NCI-H1105 (cell line): ENCODE measurements around the gene FAM53C.
"Not testable (repeated sequence)": the region's sequence is repeated elsewhere in the genome, so short reads cannot be mapped to it uniquely, and the experiment has no call there.

Experiments used
- DNase-seq: peaks from one replicate; lab custom pipeline; 2025; lab: John Stamatoyannopoulos, UW

FAM53C gene

DNA sequence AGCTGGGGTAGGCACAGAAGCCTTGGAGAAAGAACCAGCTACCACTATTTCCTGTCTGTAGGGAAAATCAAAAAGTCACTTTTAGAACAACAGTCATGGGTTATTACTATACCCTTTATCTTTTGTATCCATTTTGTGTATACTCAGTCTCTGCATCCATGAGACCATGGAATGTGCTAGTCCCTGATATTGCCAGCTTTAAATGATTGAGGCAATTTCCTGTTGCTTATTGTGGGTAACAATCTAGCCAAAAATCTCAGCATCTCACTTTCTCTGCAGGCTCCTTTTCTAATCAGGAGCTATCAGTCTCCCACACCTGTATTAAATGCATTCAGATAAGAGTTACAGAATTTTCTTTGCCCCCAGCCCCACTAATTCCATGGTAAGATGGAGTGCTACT lies 13.5 kb downstream of the FAM53C start:
- no peak for DNase-seq

DNA sequence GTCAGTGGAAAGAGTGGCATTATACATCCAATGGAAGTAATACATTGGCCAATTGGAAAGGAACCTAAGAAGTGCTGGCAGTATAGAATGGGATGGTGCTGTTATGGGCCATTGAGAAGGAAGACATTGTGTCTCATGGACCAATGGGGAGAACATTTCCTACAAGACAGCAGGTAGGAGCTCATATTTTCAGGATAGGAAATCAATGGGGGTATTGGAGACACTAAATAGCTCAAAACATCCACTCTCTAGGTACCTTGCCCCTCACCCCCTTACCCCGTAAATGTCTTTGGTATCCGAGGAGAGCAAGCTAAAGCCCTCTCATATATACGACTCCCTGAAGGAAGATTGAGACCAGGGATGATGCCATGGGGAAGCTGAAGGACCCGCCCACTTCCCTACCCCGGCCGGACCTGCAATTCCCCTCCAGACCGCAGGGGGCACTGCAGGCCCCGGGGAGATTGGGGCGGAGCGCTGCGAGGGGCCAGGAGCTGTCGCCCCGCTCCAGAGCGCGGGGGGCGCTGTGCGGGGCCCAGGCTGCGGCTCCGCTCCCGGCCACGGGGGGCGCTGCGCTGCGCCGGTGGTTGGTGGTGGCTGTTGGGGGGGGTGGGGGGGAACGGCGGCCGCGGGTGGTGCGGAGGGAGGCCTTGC lies 14.1 kb downstream of the FAM53C start, which contains the start of gene KDM3B:
Gene KDM3B (plus strand): TSS at position 615 of the 651 bp plus-strand sequence. CDS start 111 bp downstream, outside the sequence.
- peak; percentile 44 for DNase-seq

DNA sequence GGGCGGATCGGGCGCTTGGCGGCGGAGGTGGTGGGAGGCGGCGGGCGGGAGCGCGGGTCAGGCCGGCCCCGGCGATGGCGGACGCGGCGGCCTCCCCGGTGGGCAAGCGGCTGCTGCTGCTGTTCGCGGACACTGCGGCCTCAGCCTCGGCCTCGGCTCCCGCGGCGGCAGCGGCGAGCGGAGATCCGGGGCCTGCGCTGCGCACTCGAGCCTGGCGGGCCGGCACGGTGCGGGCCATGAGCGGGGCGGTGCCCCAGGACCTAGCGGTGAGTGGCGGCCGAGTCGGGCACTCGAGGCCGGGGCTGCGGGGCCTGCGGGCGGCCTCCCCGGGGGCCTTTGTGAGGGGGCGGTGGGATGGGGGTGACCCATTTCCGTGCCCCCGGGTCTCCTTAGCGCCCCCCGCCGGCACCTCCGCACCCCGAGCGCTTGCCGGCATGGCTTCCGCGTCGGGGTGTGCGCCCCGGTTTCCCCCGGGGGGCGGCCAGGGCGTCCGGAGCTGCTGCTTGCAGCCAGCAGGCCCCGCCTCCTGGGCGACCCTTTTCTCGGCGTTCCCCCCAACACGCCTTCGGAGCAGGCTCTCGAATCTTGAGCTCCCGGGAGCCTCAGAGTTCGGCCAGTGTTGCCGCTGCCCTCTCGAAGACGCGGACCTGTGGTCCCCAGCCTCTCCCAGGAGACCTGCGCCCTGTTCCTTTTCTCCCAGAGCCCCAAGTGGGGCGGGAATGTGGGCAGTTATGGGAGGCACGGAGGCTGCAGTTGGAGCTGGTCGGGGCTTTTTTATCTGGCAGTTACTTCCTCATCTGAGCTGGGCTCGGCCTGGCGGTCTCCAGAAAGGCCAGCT lies 14.9 kb downstream of the FAM53C start:
- DNase-seq = peak; percentile 3

DNA sequence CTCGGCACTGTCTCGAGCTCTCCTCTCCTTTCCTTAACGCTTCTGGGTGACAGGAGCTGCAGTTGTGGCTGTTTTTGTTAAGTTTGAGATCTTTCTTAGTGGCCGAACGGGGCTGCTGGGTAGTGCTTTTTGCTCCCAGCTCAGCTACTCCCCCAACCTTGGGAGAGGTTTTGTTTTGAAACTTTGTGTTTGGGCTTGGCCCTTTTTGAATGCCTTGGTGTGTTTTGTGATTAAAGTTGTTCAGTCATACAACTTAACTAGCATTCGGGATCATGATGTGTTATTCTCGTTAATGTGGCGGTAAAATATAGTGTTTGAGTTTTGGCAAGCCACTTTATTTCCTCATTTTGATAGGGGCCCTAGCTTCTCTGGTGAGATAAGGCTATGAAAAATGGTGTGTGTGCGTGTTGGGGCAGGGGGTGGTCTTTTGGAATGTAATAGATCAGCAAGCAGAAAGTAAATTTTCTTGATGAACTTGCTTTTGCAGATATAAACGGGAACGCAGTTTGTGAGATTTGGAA lies 15.6 kb downstream of the FAM53C start:
- no peak for DNase-seq

DNA sequence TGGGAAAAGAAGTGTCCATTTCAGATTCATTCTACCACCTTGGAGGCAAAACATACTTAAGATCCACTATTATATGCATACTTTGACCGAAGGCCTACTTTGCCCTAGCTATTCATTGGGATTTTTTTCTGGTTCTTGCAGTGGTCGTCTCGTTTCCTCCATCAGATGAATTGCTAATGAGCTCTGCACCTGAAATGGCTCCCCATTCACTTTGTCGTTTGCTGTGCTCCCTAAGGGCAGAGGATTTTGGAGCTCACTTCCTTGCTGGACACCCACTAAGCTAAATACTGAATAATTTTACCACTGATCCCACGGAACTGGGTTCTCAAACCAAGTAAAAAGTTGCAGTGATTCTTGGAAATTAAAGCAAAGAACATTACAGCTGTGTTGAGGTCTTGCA lies 16.3 kb downstream of the FAM53C start:
- DNase-seq = no peak

DNA sequence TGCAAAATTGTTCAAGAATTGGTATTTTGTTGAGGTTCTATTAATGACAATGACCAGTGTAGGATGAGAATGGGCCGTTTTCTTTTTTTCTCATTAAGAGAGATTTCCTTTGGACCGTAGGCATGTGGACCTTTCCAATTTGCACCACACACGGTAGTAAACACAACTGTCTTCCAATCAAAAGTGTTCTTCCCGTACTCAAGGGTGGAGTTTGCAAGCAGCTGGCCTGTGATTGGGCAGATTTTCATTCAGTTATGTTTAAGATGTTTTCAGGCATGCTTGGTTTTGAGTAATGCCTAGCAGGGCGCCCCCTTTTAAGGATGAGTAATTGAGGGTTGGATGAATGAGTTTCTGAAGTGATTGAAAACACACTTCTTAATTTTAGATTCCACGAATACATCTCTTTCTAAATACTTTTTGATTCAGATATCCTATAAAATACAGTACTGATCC lies 16.9 kb downstream of the FAM53C start:
- DNase-seq = no peak

DNA sequence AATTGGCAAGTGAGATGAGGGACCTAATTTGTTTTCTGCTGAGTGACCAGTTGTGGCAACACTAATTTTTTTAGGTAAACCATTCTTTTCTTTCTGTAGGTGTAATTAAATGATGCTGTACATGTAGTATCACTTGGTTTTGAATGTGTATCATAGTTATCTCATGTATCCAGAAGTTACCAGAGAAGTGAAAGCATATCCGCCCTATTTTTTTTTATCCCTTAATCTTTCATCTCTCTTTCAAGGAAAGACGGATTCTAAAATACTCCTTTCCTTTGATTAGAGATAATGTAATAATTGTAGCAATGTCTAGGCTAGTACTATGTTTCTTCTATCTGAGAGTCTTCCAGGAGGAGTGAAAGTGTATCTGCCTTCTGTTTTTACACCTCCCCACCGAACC lies 21.6 kb downstream of the FAM53C start:
- no peak for DNase-seq

DNA sequence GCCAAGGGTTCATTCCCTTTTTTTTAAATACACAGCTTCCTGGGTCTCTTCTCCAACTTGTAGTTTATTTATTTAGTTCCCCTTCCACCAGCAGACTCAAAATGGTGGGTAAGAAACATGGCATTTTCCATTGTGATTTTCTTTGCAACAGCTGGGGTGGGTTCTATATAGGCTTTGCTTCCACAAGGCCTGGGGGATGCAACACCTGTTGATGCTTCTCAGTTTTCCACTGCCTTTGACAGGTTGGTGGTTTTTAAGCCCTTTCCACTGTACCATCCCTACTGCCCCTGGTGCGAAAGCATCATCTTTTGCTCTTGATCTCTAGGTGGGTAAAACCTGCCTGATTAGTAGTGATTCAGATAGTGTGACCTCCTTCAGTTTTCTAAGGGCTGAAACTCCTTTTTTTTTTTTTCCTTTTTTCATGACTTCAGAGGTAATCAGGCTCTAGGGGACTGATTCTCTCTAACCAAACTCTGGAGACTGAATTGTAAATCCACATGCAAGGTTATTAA lies 22.9 kb downstream of the FAM53C start:
- DNase-seq = no peak

DNA sequence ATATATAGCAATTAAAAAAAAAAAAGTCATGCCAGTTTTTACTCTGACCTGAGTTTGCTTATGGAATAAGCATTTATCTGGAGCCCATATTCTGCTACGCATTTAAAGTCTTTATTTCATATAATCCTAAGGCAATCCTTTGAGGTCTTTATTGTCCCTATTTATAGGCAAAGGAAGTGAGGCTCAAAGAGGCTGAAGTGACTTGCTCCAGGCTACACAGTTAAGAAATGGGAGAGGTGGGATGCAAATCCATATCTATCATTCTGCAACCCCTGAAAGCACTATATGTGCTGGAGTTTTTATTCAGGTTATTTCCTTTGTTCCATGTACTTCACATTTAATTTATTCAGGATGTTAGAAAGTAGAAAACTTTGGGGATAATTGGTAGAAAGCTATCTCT lies 26.5 kb downstream of the FAM53C start:
- no peak for DNase-seq

DNA sequence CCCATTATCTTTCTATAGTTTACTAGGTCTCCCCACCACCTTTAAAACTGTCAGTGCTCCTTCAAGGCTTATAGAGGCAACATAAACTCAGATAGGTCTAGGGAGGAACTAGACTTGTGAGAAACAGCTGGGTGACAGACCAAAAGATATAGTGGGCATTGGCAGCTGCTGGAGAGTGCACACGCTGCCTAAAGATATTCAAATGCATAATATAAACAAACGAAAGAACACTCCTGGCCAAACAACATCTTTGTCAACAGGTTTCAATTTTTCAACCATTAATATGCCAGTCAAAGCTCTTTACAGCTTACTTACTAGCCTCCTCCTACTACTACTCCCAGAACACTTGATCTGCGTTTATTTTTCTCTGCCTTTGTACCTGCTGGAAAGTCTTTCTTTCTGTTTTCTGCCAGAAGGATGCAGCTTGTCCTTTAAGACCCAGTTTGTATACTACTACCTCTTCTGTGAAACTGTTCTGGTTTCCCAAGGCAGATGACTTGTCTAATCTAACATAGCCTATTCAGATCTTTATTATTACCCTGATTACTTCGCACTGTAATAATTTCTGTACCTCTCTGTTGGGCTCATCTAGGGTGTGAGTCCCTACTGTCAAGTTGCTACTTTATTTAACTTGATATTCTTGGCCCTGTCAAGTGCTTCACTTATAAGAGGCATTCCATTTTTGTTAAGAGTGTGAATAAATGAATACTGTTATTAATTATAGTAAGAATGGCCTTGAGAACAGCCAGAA lies 28.7 kb downstream of the FAM53C start:
- no peak for DNase-seq

DNA sequence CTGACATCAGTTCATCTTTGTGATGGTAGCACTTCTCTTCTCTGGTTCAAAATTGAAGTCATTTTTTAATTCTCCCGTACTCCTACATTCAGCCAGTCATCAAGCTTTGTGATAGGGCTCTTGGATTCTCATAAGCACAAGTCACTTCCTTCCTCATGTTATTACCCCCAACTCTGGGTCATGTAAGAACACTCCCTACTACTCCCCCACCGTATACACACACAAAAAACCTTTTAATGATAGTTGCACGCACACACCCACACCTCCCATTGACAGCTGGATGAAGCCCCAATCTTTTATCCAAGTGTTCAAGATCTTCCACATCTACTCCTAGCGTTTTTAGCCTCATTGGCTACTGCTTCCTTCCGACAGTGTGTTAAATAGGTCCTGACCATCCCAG lies 31.2 kb downstream of the FAM53C start:
- no peak for DNase-seq

DNA sequence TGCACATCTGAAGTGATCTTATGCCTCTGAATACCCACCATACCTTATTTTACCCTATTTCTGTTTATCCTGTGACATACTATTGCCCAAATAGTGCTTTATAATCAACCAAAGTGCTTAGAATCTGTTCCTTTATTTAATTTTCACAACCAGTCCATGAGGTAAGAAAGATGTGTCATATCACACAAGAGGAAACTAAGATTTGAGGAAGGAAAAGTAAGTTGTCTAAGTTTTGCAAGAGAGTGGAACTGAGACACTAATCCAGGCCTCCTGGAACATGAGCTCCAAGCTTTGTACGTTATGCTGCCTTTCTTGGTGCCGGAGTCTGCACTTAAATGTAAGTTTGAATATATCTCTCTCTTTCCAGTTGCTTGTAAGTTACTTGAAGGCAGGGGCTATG lies 31.6 kb downstream of the FAM53C start:
- no peak for DNase-seq

DNA sequence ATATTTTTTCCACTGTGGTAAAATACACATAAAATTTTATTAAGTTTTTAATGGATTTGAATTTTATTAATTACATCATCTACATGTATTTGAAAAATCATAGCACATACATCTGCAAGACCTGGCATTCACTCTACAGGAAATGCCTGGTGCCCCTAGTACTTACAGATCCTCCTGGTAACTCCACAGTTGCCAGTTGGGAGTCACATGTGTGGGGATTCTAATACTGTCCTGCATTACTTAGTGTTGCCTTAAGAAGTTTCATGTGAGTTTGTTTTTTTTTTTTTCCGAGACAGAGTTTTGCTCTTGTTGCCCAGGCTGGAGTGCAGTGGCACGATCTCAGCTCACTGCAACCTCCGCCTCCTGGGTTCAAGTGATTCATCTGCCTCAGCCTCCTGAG lies 32.5 kb downstream of the FAM53C start:
- no peak for DNase-seq

DNA sequence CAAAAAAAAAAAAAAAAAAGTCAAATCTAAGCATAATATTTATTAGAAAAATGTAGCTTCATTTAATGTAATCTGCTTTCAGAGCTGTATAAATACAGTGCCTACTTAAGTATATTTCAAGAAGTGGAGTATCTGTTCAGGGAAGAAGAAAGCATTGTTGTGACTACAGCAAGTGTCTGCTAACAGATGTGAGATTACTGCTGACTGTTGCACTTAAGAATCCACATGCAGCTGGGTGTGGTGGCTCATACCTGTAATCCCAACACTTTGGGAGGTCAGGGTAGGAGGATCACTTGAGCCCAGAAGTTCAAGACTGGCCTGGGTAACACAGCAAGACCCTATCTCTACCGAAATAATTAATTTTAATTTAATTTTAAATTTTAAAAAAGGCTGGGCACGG lies 33.4 kb downstream of the FAM53C start:
- DNase-seq = no peak

DNA sequence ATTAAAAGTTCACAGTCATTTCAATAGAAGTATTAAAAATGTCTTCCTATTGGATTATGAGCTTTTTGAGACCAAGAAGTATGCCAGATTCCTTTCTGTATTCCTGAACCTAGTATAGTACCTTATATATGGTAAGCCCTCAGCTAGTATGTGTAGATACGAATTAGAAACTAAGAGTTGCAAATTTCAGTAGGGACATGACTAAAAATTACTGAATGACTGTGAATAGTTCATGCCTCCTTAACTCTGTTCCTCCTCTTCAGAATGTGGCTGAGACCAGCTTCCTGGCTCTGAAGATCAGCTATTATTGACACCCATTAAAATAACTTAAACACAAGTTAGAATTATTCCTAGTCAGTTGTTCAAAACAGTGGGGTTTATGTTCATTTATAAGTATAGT lies 34.2 kb downstream of the FAM53C start:
- no peak for DNase-seq

DNA sequence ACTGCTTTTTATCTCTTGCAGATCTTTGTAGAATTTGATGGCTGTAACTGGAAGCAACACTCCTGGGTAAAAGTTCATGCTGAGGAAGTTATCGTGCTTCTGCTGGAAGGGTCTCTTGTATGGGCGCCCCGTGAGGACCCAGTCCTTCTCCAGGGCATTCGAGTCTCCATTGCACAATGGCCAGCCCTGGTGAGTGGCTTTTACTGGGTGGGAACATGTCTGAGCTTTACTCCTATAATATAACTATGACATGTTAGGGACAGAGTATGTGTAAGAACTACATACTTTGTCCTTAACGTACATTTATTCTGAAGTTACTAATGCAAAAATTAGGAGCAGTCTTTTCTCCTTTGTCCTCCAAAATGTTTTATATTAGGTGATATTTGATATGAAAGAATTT lies 34.6 kb downstream of the FAM53C start:
- no peak for DNase-seq

DNA sequence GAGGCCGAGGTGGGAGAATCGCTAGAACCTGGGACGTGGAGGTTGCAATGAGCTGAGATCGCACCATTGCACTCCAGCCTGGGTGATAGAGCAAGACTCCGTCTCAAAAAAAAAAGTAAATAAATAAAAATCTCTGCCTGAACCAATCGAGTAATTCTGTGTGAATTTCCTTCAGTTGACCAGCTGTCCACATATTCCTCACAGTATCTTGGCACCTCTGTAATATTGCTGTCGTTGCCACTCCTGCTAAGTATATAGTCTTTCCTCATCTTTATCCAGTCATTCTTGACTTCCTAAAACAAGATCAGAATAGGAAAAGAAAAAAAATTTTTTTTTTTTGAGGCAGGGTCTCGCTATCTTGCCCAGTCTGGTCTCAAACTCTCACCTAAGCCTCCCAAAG lies 44.3 kb downstream of the FAM53C start:
- DNase-seq = no peak

DNA sequence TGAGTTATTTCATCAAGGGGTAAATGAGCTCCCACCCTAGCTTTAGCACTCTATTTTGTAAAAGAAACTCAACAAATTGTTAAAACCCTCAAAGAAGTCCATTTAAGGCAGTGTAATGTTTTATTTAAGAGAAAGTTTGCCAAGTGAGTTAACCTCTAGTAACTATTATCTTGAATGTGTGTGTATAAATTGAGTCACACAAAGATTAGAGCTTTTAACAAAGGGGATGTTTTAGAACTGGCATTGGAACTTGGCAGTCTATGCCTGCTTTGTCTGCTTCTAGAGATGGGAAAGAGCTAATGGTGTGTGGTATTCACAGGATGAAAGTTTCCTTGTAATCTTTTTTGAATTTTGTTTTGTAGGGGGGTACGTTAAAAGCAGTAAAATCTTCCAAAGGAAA lies 47.6 kb downstream of the FAM53C start:
- no peak for DNase-seq

DNA sequence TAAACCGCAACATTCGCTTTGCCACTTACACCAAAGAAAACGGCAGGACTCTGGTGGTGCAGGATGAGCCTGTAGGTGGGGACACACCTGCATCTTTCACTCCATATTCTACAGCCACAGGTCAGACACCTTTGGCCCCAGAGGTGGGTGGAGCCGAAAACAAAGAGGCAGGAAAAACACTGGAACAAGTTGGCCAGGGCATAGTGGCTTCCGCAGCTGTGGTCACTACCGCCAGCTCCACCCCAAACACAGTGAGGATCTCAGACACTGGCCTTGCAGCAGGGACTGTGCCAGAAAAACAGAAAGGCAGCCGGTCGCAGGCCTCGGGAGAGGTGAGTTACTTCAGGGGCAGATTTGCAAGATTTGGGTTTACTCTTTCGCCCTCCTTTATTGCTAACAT lies 48.2 kb downstream of the FAM53C start:
- no peak for DNase-seq

DNA sequence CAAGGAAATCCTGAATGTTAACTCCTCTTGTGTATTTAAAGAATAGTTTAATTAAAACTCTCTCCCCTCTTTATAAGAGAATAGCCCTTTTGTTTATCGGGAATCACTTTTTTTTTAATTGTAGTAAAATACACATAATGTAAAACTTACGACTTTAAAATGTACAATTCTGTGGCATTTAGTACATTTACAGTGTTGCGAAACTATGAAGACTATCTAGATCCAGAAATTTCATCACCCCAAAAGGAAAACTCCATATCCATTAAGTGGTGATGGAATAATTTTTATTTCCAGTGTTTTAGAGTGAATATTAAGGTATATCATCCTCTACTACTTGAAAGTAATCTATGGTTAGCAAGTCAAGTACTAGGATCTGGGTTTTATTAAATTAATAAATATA lies 51.3 kb downstream of the FAM53C start:
- DNase-seq = no peak

DNA sequence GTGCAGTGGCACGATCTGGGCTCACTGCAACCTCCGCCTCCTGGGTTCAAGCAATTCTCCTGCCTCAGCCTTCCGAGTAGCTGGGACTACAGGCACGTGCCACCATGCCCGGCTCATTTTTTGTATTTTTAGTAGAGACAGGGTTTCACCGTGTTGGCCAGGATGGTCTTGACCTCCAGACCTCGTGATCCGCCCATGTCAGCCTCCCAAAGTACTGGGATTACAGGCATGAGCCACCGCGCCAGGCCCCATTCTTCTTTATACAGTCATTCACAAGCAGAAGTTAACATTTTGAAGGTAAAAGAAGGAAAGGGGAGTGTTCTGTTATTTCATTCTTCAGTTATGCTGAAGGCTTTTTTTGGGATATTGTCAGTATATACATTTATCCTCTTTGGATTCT lies 51.8 kb downstream of the FAM53C start:
- not testable (repeated sequence) for DNase-seq

DNA sequence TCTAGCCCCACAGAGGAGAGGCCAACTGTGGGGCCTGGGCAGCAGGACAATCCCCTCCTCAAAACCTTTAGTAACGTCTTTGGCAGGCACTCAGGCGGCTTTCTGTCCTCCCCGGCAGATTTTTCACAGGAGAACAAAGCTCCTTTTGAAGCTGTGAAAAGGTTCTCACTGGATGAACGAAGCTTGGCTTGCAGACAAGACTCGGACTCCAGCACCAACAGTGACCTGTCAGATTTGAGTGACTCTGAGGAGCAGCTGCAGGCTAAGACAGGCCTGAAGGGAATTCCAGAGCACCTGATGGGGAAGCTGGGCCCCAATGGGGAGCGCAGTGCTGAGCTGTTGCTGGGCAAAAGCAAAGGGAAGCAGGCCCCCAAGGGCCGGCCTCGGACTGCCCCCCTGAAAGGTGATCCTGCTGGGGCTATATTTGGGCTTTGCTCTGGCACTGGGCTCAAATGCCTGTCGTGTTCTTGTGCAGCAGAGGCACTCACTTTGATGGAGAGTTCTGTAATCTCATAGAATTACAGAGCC lies 53.9 kb downstream of the FAM53C start:
- DNase-seq = no peak
